ENCODE results near the gene DNAH17. TPM values are rescaled to one million over a fixed set of nuclear protein-coding genes. Genes with fewer than 3 reads are reported as not detected.

The DNAH17 gene
- total and polyA plus RNA-seq, 2 of the 13 experiments (the other 11 are each of a cell fraction or from before 2014, with no cell fraction given): 0.86 to 1.6 TPM

GRCh38 chr17:78433013-78433727 lies 144.0 kb downstream of the DNAH17 start (continued):
- TF ChIP-seq ZGPAT (CRISPR knock-in tag; IDR thresholded peaks at IDR 0.05) (0 out of 2 replicates have a peak, but pooled peaks have one; percentile 36), USF2 (IDR thresholded peaks at IDR 0.05; ENCODE audit: low read depth, low read length) (no peak), USF2 (CRISPR knock-in tag; IDR thresholded peaks at IDR 0.05; ENCODE audit: borderline replicate concordance) (no peak), ATF7-NPFF (CRISPR knock-in tag; IDR thresholded peaks at IDR 0.05; ENCODE audit: low read depth) (no peak), ZNF530 (CRISPR knock-in tag; IDR thresholded peaks at IDR 0.05; ENCODE audit: low read depth) (no peak), BATF2 (CRISPR knock-in tag; IDR thresholded peaks at IDR 0.05) (no peak), ZHX1 (CRISPR knock-in tag; IDR thresholded peaks at IDR 0.05; ENCODE audit: low read depth) (no peak), NFIC (IDR thresholded peaks at IDR 0.05; ENCODE audit: low read length) (no peak), EP300 (IDR thresholded peaks at IDR 0.05; ENCODE audit: low read depth in 2 of 2, low read length in 2 of 2) (peak in 1 of 2 experiments; percentile 56; a peak in 1 of 4 replicates), EP300 (CRISPR knock-in tag; IDR thresholded peaks at IDR 0.05; ENCODE audit: borderline replicate concordance) (no peak), MYC (CRISPR knock-in tag; IDR thresholded peaks at IDR 0.05; ENCODE audit: borderline replicate concordance) (no peak), YEATS4 (CRISPR knock-in tag; IDR thresholded peaks at IDR 0.05; ENCODE audit: borderline replicate concordance) (no peak), RARA (CRISPR knock-in tag; IDR thresholded peaks at IDR 0.05) (peak; percentile 58; the same call in 1 of the 2 replicates), MAFK (conservative IDR thresholded peaks at IDR 0.05 in 1 of 2, IDR thresholded peaks at IDR 0.05 in 1 of 2; ENCODE audit: low read length in 2 of 2) (no peak), GTF3A (CRISPR knock-in tag; conservative IDR thresholded peaks at IDR 0.05) (no peak), CBX5 (CRISPR knock-in tag; IDR thresholded peaks at IDR 0.05; ENCODE audit: borderline replicate concordance) (peak; percentile 27; the same call in 1 of the 2 replicates), DPF2 (CRISPR knock-in tag; IDR thresholded peaks at IDR 0.05; ENCODE audit: borderline replicate concordance, low read depth) (no peak), MAZ (IDR thresholded peaks at IDR 0.05; ENCODE audit: borderline replicate concordance, low read depth, low read length) (no peak), MAZ (CRISPR knock-in tag; IDR thresholded peaks at IDR 0.05; ENCODE audit: low read depth) (no peak)

Measured in HepG2 (cell line).